Measurements from ENCODE around the gene KLF15. TPM values are rescaled to one million over a fixed set of nuclear protein-coding genes. Genes with fewer than 3 reads are reported as not detected.

KLF15 gene
- total and polyA plus RNA-seq, 2 of the 4 experiments (the other 2 are of a cell fraction), result 0.18 to 0.24 TPM

- CTCF ChIA-PET, result interaction anchor here (2.0 kb wide), 1 partner anchor 256 kb away, joined by 6 read pairs; no protein-coding TSS in a partner anchor
Observed at GRCh38 chr3:126390201-126390600, 33.0 kb upstream of the KLF15 start.

More at GRCh38 chr3:126390201-126390600, 33.0 kb upstream of the KLF15 start:
- 91% methylated on average over 6 of the region's 15 CpGs; no CpG with 5 or more reads in 1 of the 2 experiments for WGBS, 2 experiments (ENCODE audit: extremely low coverage in 2 of 2, insufficient read length in 1 of 2)
- no peak overlapping the region for H2BK20ac ChIP-seq (ENCODE audit: low read depth, low read length)
- no peaks in the 10 kb centered on the region for H3K79me1 ChIP-seq (ENCODE audit: low read depth in 1 of 2, low read length in 2 of 2)
- H2AFZ ChIP-seq (replicated peaks; ENCODE audit: low read length, poor library complexity), result no peak overlapping the region
- H4K20me1 ChIP-seq (ENCODE audit: insufficient read depth, low read length), result no peaks in the 10 kb centered on the region
- no TSS peak for BruUV-seq (replicated peaks)
- TF ChIP-seq MAZ (IDR thresholded peaks at IDR 0.05; ENCODE audit: borderline replicate concordance, low read depth, low read length), result no peak
- TF ChIP-seq FOS (IDR thresholded peaks at IDR 0.05; ENCODE audit: low read depth, low read length), result no peak
- TF ChIP-seq, protein P1, sequence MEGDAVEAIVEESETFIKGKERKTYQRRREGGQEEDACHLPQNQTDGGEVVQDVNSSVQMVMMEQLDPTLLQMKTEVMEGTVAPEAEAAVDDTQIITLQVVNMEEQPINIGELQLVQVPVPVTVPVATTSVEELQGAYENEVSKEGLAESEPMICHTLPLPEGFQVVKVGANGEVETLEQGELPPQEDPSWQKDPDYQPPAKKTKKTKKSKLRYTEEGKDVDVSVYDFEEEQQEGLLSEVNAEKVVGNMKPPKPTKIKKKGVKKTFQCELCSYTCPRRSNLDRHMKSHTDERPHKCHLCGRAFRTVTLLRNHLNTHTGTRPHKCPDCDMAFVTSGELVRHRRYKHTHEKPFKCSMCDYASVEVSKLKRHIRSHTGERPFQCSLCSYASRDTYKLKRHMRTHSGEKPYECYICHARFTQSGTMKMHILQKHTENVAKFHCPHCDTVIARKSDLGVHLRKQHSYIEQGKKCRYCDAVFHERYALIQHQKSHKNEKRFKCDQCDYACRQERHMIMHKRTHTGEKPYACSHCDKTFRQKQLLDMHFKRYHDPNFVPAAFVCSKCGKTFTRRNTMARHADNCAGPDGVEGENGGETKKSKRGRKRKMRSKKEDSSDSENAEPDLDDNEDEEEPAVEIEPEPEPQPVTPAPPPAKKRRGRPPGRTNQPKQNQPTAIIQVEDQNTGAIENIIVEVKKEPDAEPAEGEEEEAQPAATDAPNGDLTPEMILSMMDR (conservative IDR thresholded peaks at IDR 0.05; ENCODE audit: low read depth, low read length), result no peak
- H3K4ac ChIP-seq (ENCODE audit: low read depth, low read length), result no peak overlapping the region
- ATAC-seq (ENCODE audit: low read depth), result no peak
- no peak overlapping the region for H3K23ac ChIP-seq (ENCODE audit: low read depth, low read length)
- H3K4me2 ChIP-seq (ENCODE audit: low read depth, low read length), result no peak overlapping the region
- no peak overlapping the region for H3K14ac ChIP-seq (replicated peaks; ENCODE audit: low read depth, low read length)
- no peak overlapping the region for H4K5ac ChIP-seq (ENCODE audit: low read depth, low read length)
- no peak overlapping the region for H4K8ac ChIP-seq (ENCODE audit: low read depth in 2 of 2, low read length in 2 of 2)
- POLR2A ChIA-PET (ENCODE audit: unreplicated experiment), result no interaction called here
- no peak overlapping the region for H3K9ac ChIP-seq (ENCODE audit: low read depth, low read length)
- DNase-seq, result no peak
- no peak overlapping the region for H3K56ac ChIP-seq (ENCODE audit: extremely low read depth, insufficient read depth, low read length)
- no peak overlapping the region for H2BK5ac ChIP-seq (ENCODE audit: low read depth, low read length, poor library complexity, severe bottlenecking)
- no peak overlapping the region for H4K91ac ChIP-seq (ENCODE audit: insufficient read depth, low read depth, low read length)
- no peaks in the 10 kb centered on the region for H3K9me1 ChIP-seq (ENCODE audit: insufficient read depth, low read length)
- no peak overlapping the region for H3K4me3 ChIP-seq (ENCODE audit: insufficient read depth, low read depth, low read length)
- peaks cover 34% of the 10 kb centered on the region for H3K27me3 ChIP-seq (ENCODE audit: control insufficient read depth, insufficient read depth, low read length)
- H3K36me3 ChIP-seq (ENCODE audit: control insufficient read depth, insufficient read depth, low read length), result no peaks in the 10 kb centered on the region
- H2BK15ac ChIP-seq (ENCODE audit: low read depth, low read length), result no peak overlapping the region
- in situ Hi-C loops (cut with MboI; ENCODE audit: low sequenced_read_pairs), result loop anchor here (10.0 to 25.0 kb wide), 2 partner anchors 145 to 428 kb away; partner anchors contain the start of gene ROPN1B
- no peak overlapping the region for H2AK5ac ChIP-seq (ENCODE audit: low read depth, low read length)
- dilution Hi-C loops (cut with HindIII; ENCODE audit: low sequenced_read_pairs, unreplicated experiment), result no loop called here
- H3K4me1 ChIP-seq (ENCODE audit: control insufficient read depth, insufficient read depth, low read length), result no peaks in the 10 kb centered on the region
- no peak overlapping the region for H3K18ac ChIP-seq (ENCODE audit: low read depth, low read length)
- intact Hi-C loops (cut with micrococcal nuclease), result no loop called here
- H2BK120ac ChIP-seq (ENCODE audit: low read depth, low read length), result no peak overlapping the region
- H2AK9ac ChIP-seq (replicated peaks; ENCODE audit: low read depth, low read length, poor library complexity), result no peak overlapping the region
- no peak overlapping the region for H3K27ac ChIP-seq (ENCODE audit: insufficient read depth, low read length)
- no peaks in the 10 kb centered on the region for H3K9me3 ChIP-seq (ENCODE audit: control insufficient read depth, insufficient read depth, low read length)
